Measurements from ENCODE around the gene NACC2.

DNA sequence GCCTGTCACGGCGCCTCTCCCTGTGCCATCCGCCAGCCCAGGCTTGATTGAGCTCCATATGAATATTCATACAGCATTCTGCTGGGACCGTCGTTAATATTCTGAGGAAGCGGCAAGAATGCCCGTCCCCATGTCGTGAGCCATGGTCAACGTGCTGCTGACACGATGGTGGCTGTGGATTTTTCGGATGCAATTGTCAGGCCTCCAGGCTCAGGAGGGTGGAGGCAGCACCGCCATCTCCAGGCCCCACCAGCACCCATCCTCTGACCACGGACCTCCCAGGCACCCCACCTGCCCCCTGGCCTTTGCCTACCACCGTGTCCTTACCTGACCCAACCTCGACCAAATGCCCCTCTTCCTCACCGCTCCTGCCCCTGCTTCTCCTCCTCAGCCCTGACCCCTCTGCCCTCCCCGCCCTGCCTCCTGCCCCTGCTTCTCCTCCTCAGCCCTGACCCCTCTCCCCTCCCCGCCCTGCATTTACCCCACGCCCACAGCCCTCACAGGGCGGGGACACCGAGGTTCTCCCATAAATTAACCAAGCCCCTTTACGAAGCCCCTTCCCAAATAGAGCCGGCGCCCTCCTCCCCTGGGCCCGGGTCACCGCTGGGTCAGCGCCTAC is 13.7 kb upstream of the NACC2 start:
- TF ChIP-seq CTCF (IDR thresholded peaks at IDR 0.05) (no peak), EZH2 (IDR thresholded peaks at IDR 0.05; ENCODE audit: borderline replicate concordance, insufficient read depth, low read depth, low read length, poor library complexity, severe bottlenecking) (no peak)
